Adipocyte (in vitro differentiated cells): ENCODE data around the gene MAP3K4.

Source experiments
- DNase-seq: peaks from one replicate; pipeline ENCODE4 v3.0.0-alpha.2; 2015; ENCODE audit warnings: low read depth
- H3K27me3 ChIP-seq: replicated peaks from 2 replicates; pipeline ENCODE4 v1.7.0; 2013; ENCODE audit warnings: mild to moderate bottlenecking, low read length, moderate library complexity; ENCODE audit not compliant: control insufficient read depth, insufficient read depth
- H3K36me3 ChIP-seq: 2 replicates; pipeline ENCODE4 v1.7.0; 2013; ENCODE audit warnings: low read length, mild to moderate bottlenecking, moderate library complexity; ENCODE audit not compliant: control insufficient read depth, insufficient read depth, severe bottlenecking
- H3K4me1 ChIP-seq: 2 replicates; pipeline ENCODE4 v1.7.0; 2013; ENCODE audit warnings: mild to moderate bottlenecking, low read length, moderate library complexity; ENCODE audit not compliant: control insufficient read depth, insufficient read depth
- H3K4me3 ChIP-seq: 2 replicates; pipeline ENCODE4 v1.7.0; 2013; ENCODE audit warnings: mild to moderate bottlenecking, low read length, moderate library complexity
- H3K9ac ChIP-seq: 2 replicates; pipeline ENCODE4 v1.7.0; 2013; ENCODE audit warnings: mild to moderate bottlenecking, low read length, moderate library complexity
- H3K9me3 ChIP-seq: 2 replicates; pipeline ENCODE4 v1.7.0; 2013; ENCODE audit warnings: mild to moderate bottlenecking, low read length, moderate library complexity; ENCODE audit not compliant: control insufficient read depth

The MAP3K4 gene

DNA sequence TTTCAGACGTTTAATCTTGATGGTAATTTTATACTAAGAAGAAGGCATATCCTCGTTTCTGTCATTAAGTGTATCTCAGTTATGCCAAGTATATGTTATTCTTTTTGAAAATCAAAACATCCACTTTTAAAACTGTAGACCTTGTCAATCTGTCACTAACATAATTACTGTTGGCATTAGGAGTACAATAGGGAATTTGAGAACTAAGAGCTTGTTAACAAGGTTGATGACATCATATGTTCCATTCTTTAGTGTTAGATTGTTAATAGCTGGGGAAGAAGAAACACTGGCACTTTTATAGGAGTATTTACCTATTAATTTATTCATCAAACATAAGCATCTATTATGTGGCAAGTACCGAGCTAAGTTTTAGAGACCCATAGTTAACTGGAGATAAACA lies 76.2 kb downstream of the MAP3K4 start:
- H3K4me3 ChIP-seq, result no peak overlapping the region
- DNase-seq, result no peak

DNA sequence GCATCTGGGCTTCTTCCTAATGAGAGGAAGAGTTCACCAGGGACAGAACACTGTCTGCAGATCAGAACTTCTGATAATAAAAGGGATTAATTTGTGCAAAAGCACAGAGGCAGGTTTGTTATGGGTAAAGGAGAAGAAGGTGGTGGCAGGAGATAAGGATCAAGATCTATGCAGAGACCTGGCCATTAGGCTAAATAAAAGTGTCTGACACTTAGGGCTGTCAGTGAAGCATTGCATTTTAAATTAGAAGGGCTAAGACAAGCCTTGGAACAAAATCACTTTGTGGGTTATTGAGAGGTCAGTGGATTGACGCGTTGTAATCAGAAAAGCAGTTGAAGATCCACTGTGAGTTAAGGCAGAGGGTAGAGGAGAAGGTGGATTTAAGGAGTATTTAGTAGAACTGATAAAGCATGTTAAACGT lies 76.8 kb downstream of the MAP3K4 start:
- H3K27me3 ChIP-seq, result no peaks in the 10 kb centered on the region
- H3K9ac ChIP-seq, result no peak overlapping the region
- H3K4me1 ChIP-seq, result no peaks in the 10 kb centered on the region
- DNase-seq, result no peak
- no peak overlapping the region for H3K4me3 ChIP-seq
- H3K9me3 ChIP-seq, result no peaks in the 10 kb centered on the region
- peaks cover 11% of the 10 kb centered on the region for H3K36me3 ChIP-seq

More for the DNA sequence above, 76.2 kb downstream of the MAP3K4 start:
- peaks cover 11% of the 10 kb centered on the region for H3K36me3 ChIP-seq
- no peak overlapping the region for H3K9ac ChIP-seq
- no peaks in the 10 kb centered on the region for H3K27me3 ChIP-seq
- H3K9me3 ChIP-seq, result no peaks in the 10 kb centered on the region
- no peaks in the 10 kb centered on the region for H3K4me1 ChIP-seq

DNA sequence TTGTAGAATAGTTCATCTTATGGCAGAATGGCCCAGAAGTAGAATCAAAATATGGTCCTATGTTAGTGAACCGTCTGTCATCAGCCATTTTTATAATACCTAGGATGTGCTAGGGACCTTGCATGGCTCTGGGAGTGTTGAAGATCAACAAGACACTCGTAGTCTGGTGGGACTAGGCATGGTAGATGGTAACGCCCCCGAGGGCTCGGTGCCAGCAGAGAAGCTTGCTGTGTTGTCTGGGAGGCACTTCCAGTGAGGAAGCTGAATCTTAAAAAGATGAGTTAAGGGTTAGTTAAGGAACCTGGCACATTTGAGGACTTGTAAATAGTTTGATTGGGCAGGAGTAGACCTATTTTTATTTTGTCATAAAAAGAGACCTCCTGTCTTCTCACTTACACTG lies 82.4 kb downstream of the MAP3K4 start:
- H3K4me3 ChIP-seq, result no peak overlapping the region
- no peaks in the 10 kb centered on the region for H3K4me1 ChIP-seq
- H3K36me3 ChIP-seq, result peaks cover 18% of the 10 kb centered on the region
- no peaks in the 10 kb centered on the region for H3K27me3 ChIP-seq
- H3K9me3 ChIP-seq, result no peaks in the 10 kb centered on the region
- no peak overlapping the region for H3K9ac ChIP-seq
- DNase-seq, result no peak

DNA sequence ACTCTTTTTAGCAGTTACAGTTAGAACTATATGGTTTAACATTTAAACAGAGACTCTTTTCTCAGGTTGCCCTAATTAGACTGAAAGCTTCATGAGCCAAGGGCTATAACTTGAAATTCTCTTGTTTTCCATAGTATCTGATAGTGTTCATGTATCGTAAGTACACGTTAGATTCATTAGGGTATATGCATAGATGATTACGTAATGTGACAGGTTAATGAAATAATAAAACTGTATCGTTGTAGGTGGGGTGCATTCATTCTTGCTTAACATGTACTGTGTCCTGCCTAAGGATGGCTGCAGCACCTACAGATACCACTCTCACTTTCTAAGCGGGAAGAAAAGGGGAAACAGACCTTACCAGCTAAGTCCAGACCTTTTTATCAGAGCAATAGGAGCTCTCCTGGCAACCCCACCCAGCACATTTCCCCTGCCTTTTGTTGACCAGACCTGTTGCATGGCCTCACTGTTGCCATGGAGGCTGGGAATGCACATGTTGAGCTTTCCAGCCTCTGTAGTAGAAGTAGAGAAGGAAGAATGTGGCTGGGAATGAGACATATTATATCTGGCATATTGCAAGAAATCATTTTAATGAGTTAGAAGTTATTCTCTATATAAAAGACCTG lies 83.0 kb downstream of the MAP3K4 start:
- Histone ChIP-seq H3K36me3 (peaks cover 18% of the 10 kb centered on the region), H3K27me3 (no peaks in the 10 kb centered on the region)

DNA sequence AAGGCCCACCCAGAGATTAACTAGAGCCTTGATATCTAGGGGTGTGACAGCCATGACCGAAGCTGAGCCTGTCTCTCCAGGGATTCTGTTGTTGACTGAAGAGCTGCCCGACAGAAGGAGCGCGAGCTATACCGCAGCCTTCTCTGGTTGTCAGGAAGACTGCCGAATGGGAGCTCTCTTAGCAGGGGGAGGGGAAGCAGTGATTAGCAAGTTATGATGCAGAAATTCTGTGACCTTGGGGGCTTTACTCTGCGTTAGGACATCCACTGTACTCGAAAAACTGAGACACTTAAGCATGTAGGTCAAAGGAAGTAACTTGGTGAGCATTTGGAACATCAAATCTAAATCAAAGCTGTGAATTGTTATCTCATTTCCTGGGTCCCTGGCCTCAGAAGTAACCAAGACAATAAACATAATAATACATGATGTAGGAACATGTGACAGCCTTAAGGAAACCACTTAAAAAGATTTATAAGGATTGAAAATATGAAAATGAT lies 84.7 kb downstream of the MAP3K4 start:
- H3K9me3 ChIP-seq, result no peaks in the 10 kb centered on the region
- no peaks in the 10 kb centered on the region for H3K27me3 ChIP-seq
- H3K4me3 ChIP-seq, result no peak overlapping the region
- no peak for DNase-seq
- peaks cover 21% of the 10 kb centered on the region for H3K36me3 ChIP-seq
- peaks cover 2% of the 10 kb centered on the region for H3K4me1 ChIP-seq
- no peak overlapping the region for H3K9ac ChIP-seq

More for the DNA sequence above, 83.0 kb downstream of the MAP3K4 start:
- no peak overlapping the region for H3K9ac ChIP-seq
- H3K9me3 ChIP-seq, result no peaks in the 10 kb centered on the region
- no peak for DNase-seq
- no peak overlapping the region for H3K4me3 ChIP-seq
- no peaks in the 10 kb centered on the region for H3K4me1 ChIP-seq

DNA sequence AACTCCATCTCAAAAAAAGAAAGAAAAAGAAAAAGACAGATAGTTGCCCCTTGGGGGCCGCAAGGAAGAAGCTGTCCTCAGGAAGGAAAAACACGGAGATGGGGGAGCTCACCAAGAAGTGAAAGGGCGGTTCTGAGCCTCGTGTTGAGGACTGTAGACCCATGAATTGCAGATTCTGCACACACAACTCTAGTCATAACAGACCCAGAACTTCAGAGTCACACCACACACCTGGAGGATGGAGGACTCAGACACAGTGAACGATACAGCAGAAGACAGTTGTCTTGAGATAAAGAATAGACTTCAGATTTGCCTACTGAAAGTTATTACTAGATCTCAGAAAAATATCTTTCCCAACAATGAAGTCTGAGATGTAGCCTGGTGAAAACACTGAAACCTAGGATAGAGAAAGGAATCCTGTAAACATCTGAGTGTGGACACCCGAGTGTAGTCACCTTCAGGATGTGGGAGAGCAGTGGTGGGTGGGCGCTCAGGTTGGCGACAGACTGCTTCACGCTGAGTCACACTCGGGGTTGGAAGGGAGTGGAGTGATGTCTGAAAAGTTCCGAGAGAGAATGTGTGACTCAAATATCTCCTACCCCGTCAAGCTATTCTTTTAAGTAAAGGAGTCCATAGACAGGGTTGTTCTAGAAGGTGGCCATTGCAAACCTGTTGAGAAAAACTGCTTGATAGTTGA lies 88.1 kb downstream of the MAP3K4 start:
- Histone ChIP-seq H3K4me3 (no peak overlapping the region), H3K4me1 (peaks cover 2% of the 10 kb centered on the region), H3K9ac (no peak overlapping the region), H3K27me3 (no peaks in the 10 kb centered on the region), H3K9me3 (no peaks in the 10 kb centered on the region), H3K36me3 (peaks cover 49% of the 10 kb centered on the region)
- peak; percentile 46 for DNase-seq

DNA sequence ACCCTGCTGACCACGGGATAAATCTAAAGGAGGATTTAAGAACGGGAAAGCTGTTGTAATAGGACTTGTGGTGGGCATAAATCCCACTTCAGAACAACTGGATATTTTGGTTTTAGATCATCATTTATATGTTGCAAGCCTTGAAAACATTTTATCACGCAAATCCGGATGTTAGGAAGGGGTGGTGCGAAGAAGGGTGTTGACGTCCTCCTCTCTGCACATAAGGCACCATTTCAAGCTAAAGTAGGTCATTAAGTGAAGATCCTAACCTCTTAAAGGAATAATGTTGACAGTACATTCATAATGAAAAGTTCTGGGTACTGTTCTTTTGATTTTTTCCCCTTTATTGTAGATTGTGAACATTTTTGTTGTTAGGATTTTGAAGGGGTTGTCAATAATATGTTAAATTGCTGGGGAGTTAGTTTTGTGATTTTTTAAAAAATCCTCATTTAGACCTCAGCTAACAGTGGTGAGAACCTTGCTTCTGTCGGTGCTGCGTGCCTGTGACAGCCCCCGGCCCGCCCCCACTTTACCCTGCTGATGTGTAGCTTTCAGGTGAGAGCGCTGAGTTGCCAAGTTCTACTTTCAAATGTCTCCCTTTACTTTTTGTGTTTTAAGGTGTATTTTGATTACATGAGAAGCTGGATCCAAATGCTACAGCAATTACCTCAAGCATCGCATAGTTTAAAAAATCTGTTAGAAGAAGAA lies 88.8 kb downstream of the MAP3K4 start:
- H3K4me1 ChIP-seq, result peaks cover 2% of the 10 kb centered on the region
- H3K4me3 ChIP-seq, result no peak overlapping the region
- no peaks in the 10 kb centered on the region for H3K27me3 ChIP-seq
- H3K9ac ChIP-seq, result no peak overlapping the region
- DNase-seq, result no peak
- H3K9me3 ChIP-seq, result no peaks in the 10 kb centered on the region
- peaks cover 50% of the 10 kb centered on the region for H3K36me3 ChIP-seq

DNA sequence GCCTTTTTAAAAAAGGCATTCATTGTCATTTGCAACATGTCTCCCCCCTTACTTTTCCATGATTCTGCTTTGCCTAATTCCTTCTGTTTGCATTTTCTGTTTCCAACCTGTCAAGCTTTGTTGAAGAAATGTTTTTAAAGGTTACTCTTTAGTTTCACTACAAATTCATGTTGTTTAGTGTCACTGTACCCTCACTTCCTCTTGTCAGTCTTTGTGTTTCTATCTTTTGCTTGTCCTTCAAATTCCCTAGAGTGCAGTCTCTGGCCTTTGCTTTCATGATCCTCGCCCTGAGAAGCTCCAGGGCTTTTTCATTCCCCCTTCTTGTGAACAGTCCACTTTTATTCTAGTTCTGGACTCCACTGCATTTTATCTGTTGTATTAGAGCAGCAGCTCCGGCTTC lies 90.6 kb downstream of the MAP3K4 start:
- H3K27me3 ChIP-seq, result no peaks in the 10 kb centered on the region

DNA sequence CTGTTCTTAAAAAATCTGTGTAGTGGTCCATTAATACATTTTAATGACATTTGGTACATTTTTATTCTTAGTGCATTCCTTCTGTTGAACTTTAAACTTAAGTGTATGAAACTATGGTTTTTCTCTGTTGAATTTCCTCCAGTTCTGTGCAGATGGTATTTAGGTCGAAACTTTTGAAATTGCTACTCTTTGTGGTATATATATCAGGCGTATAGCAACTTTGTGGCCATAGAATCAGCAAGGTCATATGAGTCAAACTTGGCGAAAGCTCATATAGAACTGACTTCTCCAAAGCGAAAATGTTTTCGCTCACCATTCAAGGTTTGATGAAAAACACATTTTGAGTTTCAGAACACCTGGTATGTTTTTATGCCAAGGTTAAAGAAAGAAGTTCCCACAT lies 93.7 kb downstream of the MAP3K4 start:
- Histone ChIP-seq H3K36me3 (peaks cover 90% of the 10 kb centered on the region), H3K27me3 (no peaks in the 10 kb centered on the region), H3K4me1 (peaks cover 2% of the 10 kb centered on the region), H3K9ac (no peak overlapping the region), H3K4me3 (no peak overlapping the region), H3K9me3 (no peaks in the 10 kb centered on the region)
- DNase-seq, result no peak

More for the DNA sequence above, 90.6 kb downstream of the MAP3K4 start:
- Histone ChIP-seq H3K36me3 (peaks cover 60% of the 10 kb centered on the region), H3K9me3 (no peaks in the 10 kb centered on the region), H3K9ac (no peak overlapping the region), H3K4me1 (peaks cover 2% of the 10 kb centered on the region), H3K4me3 (no peak overlapping the region)
- no peak for DNase-seq

DNA sequence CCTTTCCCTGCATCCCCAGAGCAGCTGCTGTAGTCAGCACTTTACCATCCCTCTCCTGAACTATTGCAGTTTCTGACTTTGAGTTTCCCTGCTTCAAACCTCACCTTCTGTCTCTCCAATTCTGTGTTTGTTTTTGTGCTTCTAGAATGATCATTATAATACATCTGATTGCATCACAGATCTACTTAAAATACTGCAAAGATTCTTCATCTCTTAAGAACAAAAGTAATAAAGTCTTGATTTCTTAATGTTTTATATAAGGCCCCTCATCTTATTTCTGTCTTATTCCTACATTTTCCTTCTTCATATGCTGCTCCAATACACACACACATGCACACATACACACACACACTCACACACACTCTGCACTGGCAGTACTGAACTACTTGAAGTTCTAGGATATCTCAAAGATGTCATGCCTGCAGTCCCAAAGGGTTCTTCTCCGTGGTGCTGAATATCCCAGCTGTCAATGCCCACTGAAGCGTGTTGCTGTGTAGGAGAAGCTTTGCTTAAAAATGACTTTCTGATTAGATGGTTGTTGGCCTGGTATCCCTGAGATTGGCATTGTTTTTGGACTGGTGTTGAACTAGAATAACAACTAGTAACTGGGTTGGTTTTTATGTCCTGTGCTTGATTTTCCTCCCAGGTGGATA lies 97.2 kb downstream of the MAP3K4 start:
- Histone ChIP-seq H3K27me3 (no peaks in the 10 kb centered on the region), H3K9ac (no peak overlapping the region), H3K4me1 (peaks cover 12% of the 10 kb centered on the region), H3K9me3 (no peaks in the 10 kb centered on the region), H3K4me3 (no peak overlapping the region), H3K36me3 (peaks cover 70% of the 10 kb centered on the region)
- DNase-seq, result peak; percentile 8

DNA sequence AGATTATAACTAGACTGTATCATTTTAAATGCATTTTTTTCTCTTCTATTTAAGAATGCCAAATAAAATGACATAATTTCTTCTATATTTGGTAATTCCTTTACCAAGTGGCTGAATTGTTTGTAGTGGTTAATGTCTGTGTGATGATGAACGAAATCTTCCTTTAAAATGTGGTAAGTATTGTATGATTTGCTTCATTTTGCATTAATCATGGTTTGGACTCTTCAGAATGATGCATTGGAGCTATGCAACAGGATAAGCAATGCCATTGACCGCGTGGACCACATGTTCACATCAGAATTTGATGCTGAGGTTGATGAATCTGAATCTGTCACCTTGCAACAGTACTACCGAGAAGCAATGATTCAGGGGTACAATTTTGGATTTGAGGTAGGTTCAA lies 99.6 kb downstream of the MAP3K4 start:
- no peaks in the 10 kb centered on the region for H3K9me3 ChIP-seq
- H3K9ac ChIP-seq, result no peak overlapping the region
- H3K4me3 ChIP-seq, result no peak overlapping the region
- peaks cover 56% of the 10 kb centered on the region for H3K36me3 ChIP-seq
- H3K4me1 ChIP-seq, result peaks cover 15% of the 10 kb centered on the region
- no peaks in the 10 kb centered on the region for H3K27me3 ChIP-seq
- no peak for DNase-seq
